GM12892 (cell line): ENCODE results near the gene SWAP70.

ENCODE experiments used
- POLR2A ChIP-seq: IDR thresholded peaks from 2 replicates; pipeline ENCODE4 v1.6.1; 2011; ENCODE audit warnings: low read depth, low read length, control low read depth
- POLR2AphosphoS5 ChIP-seq: IDR thresholded peaks from 2 replicates; pipeline ENCODE4 v1.6.1; 2011; ENCODE audit warnings: low read depth, low read length, control low read depth
- TAF1 ChIP-seq: IDR thresholded peaks from 2 replicates; pipeline ENCODE4 v1.6.1; 2011; ENCODE audit warnings: low read depth, mild to moderate bottlenecking, control low read depth, low read length, borderline replicate concordance

- TF ChIP-seq POLR2A (no peak), TAF1 (no peak), POLR2AphosphoS5 (no peak)
These were observed 71.4 kb downstream of the SWAP70 start for GRCh38 chr11:9735236-9735635.
